OCI-LY3 (cell line): ENCODE measurements around the gene DEPDC5.

Experiments
- EZH2phosphoT487 ChIP-seq: fragments of 200-600 bp; shearing (Covaris generic); IDR thresholded peaks from 2 replicates; pipeline ENCODE4 v1.6.1; 2018; ENCODE audit warnings: antibody characterized with exemption, mixed run types, low read depth
- TF ChIP-seq, protein P1 (sequence below): fragments of 200-600, 300-600 bp; sonication (generic); IDR thresholded peaks from 2 replicates; pipeline ENCODE4 v1.5.1; 2014; ENCODE audit warnings: antibody characterized with exemption, low read length, low read depth

DNA sequence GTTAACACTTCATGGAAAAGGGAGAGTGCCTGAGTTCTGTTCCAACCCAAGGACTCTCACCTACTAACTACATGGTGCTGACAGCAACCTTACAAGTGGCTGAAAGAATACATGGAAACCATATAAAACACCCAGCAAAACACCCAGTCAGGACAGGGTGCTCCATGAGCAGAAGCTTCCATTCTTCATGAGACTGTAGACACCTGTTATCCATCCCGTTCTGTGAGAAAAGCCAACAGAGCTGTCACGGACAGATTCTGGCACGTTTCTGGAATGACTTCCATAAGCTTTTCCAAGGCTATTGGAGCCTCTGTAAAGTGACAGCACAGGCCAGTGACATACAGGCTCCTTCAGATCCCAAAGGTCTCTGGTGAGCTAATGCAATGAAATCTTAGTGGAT lies 27.1 kb upstream of the DEPDC5 start:
- TF ChIP-seq, protein P1, sequence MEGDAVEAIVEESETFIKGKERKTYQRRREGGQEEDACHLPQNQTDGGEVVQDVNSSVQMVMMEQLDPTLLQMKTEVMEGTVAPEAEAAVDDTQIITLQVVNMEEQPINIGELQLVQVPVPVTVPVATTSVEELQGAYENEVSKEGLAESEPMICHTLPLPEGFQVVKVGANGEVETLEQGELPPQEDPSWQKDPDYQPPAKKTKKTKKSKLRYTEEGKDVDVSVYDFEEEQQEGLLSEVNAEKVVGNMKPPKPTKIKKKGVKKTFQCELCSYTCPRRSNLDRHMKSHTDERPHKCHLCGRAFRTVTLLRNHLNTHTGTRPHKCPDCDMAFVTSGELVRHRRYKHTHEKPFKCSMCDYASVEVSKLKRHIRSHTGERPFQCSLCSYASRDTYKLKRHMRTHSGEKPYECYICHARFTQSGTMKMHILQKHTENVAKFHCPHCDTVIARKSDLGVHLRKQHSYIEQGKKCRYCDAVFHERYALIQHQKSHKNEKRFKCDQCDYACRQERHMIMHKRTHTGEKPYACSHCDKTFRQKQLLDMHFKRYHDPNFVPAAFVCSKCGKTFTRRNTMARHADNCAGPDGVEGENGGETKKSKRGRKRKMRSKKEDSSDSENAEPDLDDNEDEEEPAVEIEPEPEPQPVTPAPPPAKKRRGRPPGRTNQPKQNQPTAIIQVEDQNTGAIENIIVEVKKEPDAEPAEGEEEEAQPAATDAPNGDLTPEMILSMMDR, result no peak
- no peak for TF ChIP-seq EZH2phosphoT487
